Endothelial cell of hepatic sinusoid (primary cell): ENCODE measurements around the gene ZBTB48.
"Not testable (repeated sequence)": the region's sequence is repeated elsewhere in the genome, so short reads cannot be mapped to it uniquely, and the experiment has no call there.

Source experiments
- in situ Hi-C: cut with HindIII; loops from 2 replicates; pipeline ENCODE4 v1.10.0; 2017; ENCODE audit warnings: low sequenced_read_pairs

Gene ZBTB48

GRCh38 chr1:6631058-6631457, 51.3 kb downstream of the ZBTB48 start:
- in situ Hi-C loops: no loop called here

GRCh38 chr1:6632588-6633514, 53.1 kb downstream of the ZBTB48 start:
- in situ Hi-C loops: no loop called here

DNA sequence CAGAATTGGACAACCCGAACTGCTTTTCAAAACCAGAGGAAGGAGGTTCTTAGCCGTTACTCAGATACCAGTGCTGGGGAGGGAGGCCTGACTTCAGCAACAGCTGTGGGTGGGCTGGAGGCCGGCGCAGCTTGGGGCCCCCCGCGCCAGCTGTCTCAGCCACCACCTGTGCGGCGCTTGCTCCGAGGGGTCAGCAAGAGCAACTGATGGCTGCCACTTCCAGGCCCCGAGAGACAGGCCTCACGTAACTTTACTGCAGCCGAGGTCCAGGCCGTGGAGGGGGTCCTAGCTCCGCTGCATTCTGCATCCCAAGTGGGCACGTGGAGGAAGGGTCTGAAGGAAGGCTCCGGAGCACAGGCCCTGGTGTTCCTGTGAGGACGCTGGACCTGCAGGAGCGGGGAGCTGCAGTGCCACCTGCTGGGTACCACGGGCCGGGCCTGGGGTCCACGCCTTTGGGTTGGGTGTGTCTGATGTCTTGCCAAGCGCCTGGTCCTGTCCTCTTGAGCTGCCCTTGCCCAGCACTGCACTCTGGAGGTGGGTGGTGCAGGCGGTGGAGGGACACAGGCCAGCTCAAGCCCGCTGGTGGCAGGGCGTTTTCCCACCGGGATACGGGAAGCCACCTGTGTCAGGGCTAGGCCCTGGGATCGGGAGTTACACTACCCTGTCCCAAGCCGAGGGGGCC, 54.7 kb downstream of the ZBTB48 start:
- in situ Hi-C loops: no loop called here

GRCh38 chr1:6635161-6635909, 55.5 kb downstream of the ZBTB48 start:
- in situ Hi-C loops: no loop called here

DNA sequence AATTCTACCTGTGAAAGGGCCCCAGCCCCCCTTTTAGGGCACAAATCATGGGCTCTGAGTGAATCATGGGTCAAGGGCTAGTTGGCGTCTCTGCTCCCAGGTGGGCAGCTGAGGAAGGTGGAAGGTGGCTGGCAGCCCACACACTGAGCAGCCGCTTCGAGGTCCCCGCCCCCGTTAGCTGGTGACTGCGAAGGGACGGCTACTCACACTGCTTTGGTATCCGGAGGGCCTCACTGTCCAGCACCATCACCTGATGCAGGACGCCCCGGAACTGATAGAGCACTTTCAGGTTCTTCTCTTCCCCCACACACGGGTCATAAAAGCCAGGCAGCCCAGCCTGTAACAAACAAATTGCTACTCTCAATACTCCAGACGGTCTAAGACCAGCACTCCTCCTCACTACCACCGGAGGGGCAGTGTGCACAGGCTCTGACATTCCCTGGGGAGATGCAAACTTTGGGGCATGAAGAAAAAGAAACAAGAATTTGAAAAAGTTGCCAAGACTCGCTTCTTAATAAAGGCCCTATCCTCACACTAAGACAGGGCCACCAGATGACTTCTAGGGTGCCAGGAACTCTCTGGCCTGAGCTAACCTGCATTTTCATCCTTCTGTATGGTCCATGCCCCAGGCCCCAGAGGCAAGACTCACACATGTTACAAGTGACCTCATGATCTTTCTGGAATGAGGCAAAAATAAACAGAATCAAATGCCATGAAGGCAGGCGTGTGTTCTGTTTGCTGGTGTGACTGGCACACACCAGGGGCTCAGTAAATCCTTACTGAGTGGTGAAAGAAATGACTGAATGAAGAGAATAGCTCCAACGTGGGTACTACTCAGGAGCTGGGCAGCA, 56.3 kb downstream of the ZBTB48 start:
- in situ Hi-C loops: no loop called here

- in situ Hi-C loops: not testable (repeated sequence)
These were observed 57.0 kb downstream of the ZBTB48 start for GRCh38 chr1:6636778-6637177.

- in situ Hi-C loops: no loop called here
These were observed 58.0 kb downstream of the ZBTB48 start for GRCh38 chr1:6637770-6638169.

GRCh38 chr1:6638226-6638625, 58.4 kb downstream of the ZBTB48 start:
- in situ Hi-C loops: no loop called here
